CD4-positive, alpha-beta T cell treated with Interleukin-17A for 4 hours (primary cell): ENCODE results near the gene DIO3.
A peak's percentile ranks its signal among the peaks of the same experiment; 100 is the strongest.

Experiments used
- DNase-seq: peaks from one replicate; pipeline ENCODE4 v3.0.0-alpha.2; 2020; ENCODE audit warnings: mixed read lengths

Gene DIO3

DNA sequence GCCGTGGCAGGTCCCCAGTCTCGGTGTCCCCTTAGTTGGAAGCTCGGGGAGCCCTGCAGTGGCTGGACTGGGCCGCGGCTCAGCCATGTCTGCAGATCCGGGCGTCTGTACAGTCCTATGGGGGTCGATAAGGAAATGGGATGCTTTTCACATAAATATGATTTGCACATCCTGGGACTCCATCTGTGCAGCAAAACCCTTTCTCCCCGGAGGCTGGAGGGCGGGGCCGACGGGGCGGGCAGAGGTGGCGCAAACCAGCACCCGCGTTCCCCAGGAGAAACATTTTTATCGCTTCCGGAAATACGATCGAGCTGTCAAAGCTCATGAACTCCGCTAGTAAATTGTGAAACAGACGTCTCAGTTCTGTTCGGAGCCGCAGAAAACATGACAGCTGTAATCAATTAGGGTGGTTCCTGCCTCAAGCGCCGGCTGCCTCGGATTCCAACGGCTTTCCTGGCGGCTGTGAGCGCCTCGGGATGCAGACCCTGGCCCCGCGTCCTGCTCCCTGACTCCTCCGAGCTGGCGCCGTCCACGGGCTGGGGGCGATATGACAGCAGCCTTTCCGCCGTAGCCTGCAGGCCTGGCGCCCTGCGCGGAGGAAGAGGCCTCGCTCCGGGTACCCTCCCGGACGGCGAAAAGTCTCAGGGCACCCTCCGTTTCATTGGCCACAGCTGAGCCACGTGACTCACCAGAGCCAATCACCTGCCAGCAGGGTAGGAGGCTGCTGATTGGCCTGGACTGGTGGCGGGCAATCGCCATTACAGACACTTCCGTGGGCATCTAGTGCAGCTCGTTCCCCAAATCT lies 23.0 kb downstream of the DIO3 start:
- peak; percentile 10 for DNase-seq

DNA sequence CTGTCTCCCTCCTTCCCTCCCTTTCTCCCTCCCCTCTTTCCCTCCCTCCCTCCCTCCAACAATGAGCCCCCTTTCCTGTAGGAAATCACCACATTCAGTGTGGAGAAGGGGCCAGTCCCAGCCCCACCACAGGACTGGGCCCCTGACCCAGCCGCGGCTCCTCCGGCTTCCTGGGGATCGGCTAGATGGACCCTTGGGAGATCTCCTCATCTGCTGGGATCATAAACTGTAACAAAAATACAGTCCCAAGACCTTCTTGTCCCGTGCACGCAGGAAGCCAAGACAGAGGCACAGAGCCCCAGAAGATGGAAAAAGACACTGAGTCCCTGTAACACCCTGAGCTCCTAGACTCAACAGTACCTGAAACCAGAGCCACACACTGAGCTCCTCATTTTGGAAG lies 23.9 kb downstream of the DIO3 start:
- no peak for DNase-seq

DNA sequence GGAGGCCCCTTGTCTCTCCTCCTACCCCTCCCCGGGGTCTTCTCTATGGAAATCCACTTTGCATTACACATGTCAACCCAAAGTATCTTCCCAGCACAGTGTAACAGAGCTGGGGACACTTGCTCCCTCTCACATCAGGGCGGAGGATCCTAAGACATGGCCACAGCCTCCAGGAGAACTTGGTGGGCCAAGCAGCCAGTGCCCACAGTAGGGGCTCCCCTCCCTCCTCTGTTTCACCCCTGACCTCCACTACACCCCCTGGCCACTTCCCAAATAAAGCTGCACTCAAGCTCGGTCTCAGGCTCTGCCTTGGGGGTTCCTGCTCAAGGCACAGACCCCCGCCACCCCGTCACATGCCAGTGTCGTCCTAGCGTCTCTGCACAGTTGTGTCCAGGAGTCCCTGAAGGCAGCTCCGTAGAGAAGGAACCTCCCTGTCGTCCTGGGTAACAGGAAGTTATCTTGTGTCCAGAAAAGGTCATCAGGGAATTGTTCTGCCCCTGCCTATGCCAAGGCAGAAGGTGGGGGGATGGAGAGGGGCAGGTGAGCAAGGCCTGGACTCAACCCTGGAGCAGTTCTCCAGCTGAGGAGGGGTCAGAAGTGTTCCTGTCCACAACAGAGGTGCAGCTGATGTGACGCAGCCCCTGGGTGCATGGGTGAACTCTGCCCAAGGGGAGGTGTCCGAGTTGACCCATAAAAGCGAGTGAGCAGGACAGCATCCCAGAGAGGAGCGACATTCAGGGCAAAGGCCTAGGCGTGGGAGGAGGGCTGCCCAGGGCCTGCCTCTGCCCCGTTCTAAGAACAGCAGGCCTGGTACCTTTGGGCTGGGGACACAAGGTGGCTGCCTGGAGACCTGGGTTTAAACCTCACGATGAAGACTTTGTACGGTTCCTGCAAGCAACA lies 25.5 kb downstream of the DIO3 start:
- DNase-seq: no peak

DNA sequence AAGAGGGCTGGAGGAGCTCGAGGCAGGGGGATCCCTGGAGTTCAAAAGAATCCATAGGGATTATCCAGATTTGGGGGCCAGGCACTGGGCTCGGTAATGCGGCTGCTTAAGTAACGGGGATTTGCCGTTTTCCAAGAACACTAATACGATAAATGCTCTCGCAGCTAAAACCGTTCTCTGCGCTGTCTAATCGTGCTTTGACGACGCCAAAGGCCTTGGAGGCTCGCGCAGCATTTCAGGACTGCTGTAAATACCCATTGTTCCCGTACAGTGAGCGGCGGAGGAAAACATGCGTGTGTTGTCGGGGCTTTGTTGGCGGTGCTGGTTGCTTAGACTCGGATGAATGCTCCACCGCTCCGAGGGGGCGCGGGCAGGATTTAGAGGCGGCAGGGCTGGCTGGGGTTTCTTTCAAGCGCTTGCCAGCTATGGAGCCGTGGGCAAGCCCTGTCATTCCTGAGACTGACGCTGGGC lies 26.2 kb downstream of the DIO3 start:
- no peak for DNase-seq

DNA sequence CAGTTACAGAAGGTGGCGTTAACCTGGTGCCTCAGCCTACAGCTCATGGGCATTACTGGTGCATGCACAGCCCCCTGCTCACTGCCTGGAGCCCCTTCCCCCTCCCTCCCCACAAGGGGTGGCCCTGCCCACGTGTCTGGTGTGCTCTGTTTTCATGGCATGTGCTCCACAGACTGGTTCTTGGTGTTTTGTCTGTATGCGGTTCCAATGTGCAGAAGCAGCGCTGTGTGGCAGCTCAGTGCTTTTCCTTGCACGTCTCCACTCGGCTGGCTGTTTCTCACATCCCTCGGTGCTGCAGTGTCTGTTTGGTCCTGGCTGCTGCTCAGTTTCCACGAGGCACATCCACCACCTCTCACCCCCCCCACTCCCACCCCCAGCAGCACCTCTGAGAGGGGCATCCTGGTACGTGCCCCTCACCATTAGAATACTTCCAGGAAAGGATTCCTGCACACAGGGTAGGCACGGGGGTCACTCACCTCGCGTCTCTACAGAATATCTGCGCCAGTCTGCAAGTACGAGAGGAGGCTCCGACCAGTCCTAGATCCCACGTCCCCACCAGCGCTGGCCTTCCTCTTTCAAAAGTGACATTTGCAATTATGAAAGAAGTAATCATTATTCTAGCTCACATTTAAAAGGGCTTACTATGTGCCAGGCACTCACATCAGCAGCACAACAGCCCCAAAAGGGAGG lies 27.1 kb downstream of the DIO3 start:
- DNase-seq: no peak

DNA sequence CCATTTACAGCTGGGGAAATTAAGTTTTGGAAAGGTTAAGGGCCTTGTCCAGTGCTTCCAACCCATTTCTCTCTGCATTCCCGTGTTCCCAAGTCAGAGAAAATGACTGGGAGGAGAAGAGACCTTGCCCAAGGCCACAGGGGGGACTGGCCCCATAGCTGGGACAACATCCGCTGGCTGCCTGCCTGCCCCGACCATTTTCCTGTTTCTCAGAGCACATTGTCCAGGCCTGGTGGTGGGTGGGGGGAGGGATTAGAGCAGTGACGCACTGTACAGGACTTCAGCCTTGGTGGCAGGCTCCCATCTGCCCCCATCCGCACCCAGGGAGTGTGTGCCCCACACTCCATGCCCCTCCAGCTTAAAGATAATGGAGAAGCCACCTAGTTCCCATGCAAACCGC lies 27.7 kb downstream of the DIO3 start:
- no peak for DNase-seq

DNA sequence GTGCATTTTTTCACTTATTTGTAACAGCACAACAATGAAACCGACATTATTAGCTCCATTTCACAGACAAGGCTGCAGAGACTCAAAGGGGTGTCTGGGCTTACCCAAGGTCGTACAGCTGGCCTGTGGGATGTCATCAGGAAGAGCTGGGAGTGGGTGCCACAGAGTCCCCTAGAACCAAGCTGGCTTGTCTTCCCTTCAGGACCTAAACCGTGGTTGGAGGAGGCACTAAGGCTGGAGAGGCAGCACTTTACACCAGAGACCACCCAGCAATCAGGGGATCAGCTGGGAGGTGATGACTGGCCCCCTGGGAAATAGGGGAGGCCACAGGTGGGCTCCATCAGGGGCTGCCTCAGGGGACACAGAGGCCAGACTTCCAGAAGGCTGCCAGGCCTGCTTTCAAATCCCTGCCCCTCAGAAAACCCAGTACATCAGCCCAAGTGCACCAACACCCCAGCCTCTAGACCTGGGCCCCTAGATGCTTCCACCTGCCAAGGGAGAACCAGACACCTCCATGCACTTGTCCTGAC lies 28.3 kb downstream of the DIO3 start:
- no peak for DNase-seq

DNA sequence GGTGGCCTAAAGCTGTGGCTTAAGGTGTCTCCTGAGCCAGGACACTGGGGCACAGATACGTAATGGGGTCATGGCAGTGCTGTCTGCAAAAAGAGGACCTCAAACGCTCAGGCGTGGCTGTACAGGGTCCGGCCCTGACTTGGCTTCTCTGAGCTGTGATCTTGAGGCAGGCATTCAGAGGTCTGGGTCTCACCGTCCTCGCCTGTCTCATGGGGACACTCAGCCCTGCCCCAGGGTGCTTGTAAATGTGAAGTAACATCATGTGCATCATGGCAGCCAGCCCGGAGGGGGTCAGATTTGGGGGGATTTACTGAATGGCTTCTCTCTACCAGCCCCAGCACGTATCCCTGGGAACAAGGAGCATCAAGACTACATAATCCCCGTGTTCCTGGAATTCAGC lies 28.8 kb downstream of the DIO3 start:
- no peak for DNase-seq

DNA sequence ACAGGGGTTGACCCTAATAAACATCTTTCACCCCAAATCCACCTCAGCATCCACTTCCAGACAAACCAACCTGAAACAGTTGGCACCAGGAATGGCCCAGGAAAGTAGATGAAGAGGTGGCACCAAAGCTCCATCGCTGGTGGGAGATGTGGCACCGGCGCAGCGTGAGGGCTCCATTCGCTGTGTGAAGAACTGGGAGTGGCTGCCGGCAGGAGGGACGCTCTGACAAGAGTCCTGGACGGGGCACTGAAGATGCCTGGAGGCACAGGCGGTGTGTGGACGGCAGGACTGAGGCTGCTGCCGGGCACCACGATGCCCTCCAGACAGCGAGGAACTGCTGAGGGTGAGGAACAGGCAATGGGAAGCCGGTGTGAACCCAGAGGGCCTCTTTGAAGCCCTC lies 29.3 kb downstream of the DIO3 start:
- no peak for DNase-seq

DNA sequence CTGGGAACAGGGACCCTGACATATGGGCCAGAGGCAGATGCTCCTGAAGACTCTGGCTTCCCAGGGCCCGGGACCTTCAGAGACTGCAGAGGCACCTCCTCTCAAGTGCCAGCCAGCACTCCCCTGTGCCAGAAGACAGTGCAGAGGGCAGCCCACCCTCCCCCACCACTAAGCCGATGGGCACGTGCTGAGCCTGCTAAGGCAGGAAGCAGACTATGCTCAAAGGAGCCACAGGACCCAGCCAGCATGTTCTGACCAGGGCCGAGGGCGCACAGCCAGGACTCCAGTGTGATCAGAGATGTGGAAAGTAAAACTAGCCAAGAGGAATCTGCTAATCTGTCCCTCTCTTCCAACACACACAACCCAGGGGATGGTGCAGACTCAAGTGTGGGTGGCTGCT lies 29.8 kb downstream of the DIO3 start:
- no peak for DNase-seq

DNA sequence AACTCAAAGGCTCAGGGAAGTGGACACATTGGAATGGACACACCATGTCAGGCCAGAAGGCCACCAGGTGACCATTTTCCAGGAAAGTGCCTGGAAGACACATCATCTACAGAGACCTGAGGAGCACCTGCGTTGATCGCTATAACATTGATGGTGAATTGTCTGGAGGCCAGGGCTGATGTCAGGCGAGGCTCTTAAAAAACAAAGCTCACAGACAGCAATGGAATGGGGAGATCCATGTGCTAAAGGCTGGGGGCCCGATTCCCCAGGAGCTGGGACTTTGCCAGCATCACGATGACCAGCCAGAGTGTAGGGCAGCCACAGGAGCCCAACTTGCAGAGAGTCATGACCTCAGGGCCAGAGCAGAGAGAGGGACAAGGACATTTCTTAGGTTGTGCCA lies 30.3 kb downstream of the DIO3 start:
- DNase-seq: no peak

DNA sequence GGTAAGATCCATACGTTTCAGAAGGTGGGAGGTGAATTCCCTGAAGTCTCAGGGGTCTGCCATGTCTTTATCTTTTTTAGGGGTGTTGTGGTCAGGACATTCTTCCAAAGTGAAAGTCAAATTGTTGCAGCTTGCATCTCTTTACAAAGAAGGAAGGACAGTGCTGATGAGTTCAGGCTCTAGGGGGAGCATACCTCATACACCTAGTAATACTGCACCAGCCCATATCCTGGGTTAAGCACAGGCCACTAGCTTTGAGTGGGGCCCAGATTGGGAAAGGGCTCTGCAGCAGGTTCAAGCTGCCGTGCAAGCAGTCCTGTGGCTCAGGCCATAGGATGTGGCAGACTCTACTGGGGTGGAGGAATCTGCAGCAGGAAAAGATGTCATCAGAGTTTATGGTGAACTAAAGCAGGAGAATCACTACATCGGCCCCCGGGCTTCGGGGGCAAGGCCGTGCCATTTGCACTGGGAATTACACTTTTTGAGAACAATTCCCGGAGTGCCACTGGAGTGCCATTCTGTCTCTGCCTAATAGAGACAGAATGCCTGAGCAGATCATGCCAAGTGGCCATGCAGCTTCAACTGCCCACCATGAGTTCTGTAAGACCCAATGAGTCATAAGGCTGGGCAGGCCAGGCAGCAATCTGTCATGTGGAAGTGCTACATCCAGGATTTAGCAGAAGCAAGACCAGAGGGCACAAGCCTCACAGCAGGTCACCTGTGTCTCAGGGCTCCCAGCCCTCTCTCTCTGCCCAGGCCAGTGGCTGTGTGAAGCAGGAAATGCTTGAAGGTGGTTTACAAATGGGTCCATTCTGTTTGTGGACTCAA lies 32.3 kb downstream of the DIO3 start:
- no peak for DNase-seq

DNA sequence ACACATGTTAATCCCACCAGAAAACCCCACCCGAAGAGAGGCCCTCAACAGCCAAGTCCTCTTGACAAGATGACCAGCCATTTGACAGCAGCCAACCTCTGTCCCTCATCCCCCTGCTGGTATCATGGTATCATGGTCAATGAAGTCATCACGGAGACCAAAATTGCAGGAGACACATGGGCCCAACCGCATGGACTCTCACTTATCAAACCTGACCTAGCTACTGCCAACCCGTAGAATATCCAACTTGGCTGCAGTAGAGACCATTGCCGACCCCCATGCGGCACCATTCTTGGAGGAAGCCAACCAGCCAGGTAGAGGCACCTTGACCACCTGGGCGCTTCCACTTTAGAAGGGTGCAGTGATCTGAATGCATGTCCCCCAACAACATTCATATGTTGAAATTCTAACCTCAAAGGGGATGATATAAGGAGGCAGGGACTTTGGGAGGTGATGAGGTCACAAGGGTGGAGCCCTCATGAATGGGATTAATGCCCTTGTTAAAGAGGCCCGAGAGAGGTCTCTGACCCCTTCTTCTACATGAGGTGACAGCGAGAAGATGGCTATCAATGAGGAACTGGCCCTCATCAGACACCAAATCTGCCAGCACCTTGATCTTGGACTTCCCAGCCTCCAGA lies 33.3 kb downstream of the DIO3 start:
- no peak for DNase-seq

DNA sequence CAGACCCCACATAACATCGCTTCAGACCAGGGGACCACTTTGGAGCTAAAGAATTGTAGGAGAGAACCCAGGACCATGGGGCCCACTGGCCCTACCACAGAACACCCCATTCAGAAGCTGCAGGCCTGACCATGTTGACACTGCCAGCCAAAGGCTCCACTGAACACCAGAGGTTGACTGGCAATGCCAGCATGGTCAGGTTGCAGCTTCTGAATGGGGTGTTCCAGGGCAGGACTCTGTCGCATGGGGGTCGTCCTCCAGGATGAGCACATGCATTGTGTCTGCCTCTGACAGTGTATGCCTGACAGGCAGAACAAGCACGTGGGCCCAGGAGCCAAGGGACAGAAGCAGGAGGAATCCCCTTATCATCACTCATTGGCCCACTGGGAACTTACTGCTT lies 34.1 kb downstream of the DIO3 start:
- no peak for DNase-seq

DNA sequence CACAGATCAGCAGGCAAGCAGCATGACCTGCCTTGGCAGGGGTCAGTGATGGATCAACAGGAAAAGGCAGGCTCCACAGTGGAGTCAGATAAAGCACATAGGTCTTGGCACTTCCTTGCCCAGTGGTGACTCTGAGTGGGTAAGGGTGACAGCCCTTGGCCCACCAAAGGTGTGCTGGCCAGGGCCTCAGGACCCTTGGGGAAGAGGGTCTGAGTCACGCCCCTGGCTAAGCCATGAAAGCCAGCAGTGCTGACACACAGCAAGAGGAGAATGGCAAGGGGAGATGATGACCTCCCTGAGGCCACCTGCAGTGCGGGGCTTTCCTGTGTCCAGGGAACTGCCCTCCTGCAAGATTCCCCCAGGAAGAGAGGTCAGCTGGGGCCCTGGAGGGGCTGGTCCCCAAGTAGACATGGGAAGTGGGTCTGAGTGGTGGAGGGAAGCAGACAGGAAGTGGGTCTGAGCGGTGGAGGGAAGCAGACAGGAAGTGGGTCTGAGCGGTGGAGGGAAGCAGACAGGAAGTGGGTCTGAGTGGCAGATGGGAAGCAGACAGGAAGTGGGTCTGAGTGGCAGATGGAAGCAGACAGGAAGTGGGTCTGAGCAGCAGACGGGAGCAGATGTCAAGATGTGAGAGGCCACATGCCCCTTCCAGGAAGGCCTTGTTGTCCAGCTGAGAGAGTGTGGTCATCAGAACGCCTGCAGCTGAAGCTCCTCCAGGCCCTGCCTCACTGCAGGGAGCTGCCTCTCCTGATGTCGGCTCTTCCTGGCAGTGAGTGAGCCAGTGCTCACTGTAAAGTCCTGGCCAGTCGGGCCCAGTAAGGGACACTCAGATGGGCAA lies 34.8 kb downstream of the DIO3 start:
- peak; percentile 50 for DNase-seq

DNA sequence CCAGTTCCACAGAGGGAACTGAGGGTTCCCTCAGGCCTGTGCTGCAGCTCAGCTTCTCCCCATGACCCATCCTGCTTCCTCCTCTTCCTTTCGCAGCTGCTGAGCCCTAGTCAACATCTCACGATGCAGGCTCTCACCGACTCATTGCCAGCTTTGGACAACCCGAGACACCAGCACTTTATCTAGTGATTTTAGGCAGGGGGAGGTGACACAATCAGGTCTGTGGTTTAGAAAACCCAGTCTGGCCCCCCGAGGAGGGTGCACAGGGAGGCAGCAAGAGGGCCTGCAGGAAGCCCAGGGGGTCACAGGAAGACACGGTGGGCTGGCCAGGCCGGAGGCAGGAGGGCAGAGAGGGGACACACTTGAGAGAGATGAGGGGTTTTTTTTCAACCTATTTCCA lies 35.4 kb downstream of the DIO3 start:
- peak; percentile 18 for DNase-seq

DNA sequence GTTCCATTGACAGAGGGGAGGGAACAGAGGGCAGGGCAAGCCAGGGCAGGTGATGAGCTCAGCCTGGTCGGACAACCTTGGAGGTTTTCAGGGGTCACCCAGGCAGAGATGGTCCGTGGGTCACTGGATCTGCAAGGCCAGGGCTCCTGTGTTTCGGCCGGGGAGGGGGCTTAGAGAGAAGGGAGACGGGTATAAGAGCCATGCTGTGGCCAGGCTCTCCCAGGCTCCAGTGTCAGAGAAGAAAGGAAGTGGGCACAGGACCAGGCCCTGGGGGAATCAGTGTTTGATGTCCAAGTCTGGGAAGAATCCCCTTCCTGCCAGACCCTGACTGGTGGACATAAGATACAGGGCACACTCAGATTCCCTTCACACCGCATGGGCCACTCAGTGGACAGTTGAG lies 36.9 kb downstream of the DIO3 start:
- no peak for DNase-seq

DNA sequence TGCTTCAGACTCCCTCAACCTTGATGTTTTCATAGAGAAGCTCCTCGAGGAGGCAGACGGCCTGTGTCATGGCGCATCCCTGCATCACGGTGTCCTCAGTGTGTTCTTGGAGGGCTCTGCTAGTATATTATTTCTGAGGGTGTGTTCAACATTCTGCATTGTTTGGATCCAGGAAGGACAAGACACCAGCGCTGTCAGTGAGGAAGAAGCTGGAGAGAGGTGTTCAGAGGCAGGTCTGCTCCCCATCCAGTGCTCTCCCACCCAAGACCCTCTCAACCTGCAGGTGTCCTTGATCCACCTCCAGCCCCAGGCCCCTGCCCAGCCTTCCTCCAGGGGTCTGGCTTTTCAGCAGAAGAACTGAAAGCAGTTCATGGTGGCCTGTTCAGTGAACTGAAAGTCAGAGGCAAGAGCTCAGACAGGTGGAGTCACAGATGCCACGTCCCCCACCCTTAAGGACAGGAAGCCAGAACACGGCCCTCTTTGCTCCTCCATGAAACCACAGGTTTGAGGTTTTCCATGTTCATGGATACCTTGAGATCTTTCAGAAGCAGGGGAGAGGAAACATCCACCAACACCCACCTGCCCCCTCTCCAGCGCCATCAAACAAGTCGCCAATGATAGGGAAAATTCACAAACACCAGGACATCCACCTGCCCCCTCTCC lies 37.4 kb downstream of the DIO3 start:
- DNase-seq: no peak

DNA sequence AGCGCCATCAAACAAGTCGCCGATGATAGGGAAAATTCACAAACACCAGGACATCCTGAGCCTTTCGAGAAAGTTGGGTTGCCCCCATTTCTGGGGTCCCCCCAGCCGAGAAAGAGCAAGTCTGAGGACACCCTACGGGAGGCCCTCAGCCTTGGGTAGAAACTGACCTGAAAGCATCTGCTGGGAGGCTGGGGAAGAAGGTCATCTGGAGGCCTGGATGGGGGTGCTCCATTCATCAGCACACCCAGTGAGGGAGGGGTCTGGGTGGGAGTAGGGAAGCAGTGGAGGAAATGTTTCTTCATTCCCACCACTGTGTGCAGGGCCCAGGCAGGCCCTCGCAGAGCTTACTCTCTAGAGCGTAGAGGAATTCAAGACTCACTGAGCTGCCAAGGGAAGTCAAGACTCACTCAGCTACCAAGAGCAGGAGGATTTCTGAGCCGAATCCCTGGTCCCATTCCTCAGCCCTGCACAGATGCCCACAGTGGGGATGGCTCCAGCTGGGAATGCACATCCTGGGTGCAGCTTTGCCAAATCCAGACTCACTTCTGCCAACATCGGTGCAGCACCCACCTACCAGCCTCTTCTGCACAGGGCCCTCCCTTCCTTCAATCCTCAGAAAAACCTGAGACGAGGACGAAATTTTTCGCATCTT lies 38.1 kb downstream of the DIO3 start:
- DNase-seq: no peak
